SU-DHL-6 (cell line): Measurements from ENCODE around the gene PLEKHA6.

Experiments used
- H2AFZ ChIP-seq: fragments of 200-600 bp; sonication (generic); 2 replicates; pipeline ENCODE4 v1.6.1; 2014; ENCODE audit warnings: low read depth, mild to moderate bottlenecking, moderate library complexity, mixed read lengths, antibody characterized with exemption, low read length; ENCODE audit not compliant: severe bottlenecking
- H3F3A ChIP-seq: fragments of 200-600 bp; shearing (Covaris generic); 2 replicates; pipeline ENCODE4 v1.6.0; 2016; ENCODE audit warnings: antibody characterized with exemption, mild to moderate bottlenecking; ENCODE audit not compliant: insufficient read depth
- H3K27ac ChIP-seq: fragments of 200-600 bp; sonication (generic); 2 replicates; pipeline ENCODE4 v1.5.1; 2016; ENCODE audit warnings: low read depth, mild to moderate bottlenecking, low read length, moderate library complexity, mixed read lengths
- H3K27me3 ChIP-seq: fragments of 200-600 bp; sonication (generic), shearing (Covaris generic); 2 replicates; pipeline ENCODE4 v1.6.0; 2014; ENCODE audit warnings: mild to moderate bottlenecking, low read length
- H3K36me3 ChIP-seq: fragments of 200-600 bp; sonication (generic); 2 replicates; pipeline ENCODE4 v1.6.1; 2014; ENCODE audit warnings: mild to moderate bottlenecking, low read length, mixed read lengths
- H3K4me2 ChIP-seq: fragments of 300-600, 200-600 bp; shearing (Covaris generic), sonication (generic); 2 replicates; pipeline ENCODE4 v1.6.0; 2014; ENCODE audit warnings: low read length, low read depth, mild to moderate bottlenecking; ENCODE audit not compliant: poor library complexity, severe bottlenecking
- H3K4me3 ChIP-seq: fragments of 200-600 bp; sonication (generic); 2 replicates; pipeline ENCODE4 v1.5.1; 2014; ENCODE audit warnings: antibody characterized with exemption, low read length, mild to moderate bottlenecking, mixed read lengths; ENCODE audit not compliant: insufficient read depth, poor library complexity, severe bottlenecking
- H3K79me2 ChIP-seq: fragments of 200-600 bp; sonication (generic); 2 replicates; pipeline ENCODE4 v1.6.1; 2014; ENCODE audit warnings: mild to moderate bottlenecking, low read length, moderate library complexity; ENCODE audit not compliant: insufficient read depth
- H3K9ac ChIP-seq: fragments of 200-600 bp; sonication (generic); 2 replicates; pipeline ENCODE4 v1.7.0; 2014; ENCODE audit warnings: mild to moderate bottlenecking, low read length
- H3K9me2 ChIP-seq: fragments of 200-600 bp; sonication (generic); replicated peaks from 2 replicates; pipeline ENCODE4 v1.6.1; 2014; ENCODE audit warnings: low read length; ENCODE audit not compliant: insufficient read depth
- H3K9me3 ChIP-seq: fragments of 200-600 bp; sonication (generic); 2 replicates; pipeline ENCODE4 v1.6.1; 2014; ENCODE audit warnings: low read length, mixed read lengths; ENCODE audit not compliant: insufficient read depth
- H4K20me1 ChIP-seq: fragments of 200-600 bp; sonication (generic); 2 replicates; pipeline ENCODE4 v1.6.1; 2014; ENCODE audit warnings: low read depth, mild to moderate bottlenecking, antibody characterized with exemption, low read length, moderate library complexity, mixed read lengths
- EZH2phosphoT487 ChIP-seq: fragments of 200-600 bp; sonication (generic), shearing (Covaris generic); conservative IDR thresholded peaks from 2 replicates; pipeline ENCODE4 v1.6.1; 2018; ENCODE audit warnings: mild to moderate bottlenecking, antibody characterized with exemption, low read length, moderate library complexity, mixed read lengths
- TF ChIP-seq, protein P1 (sequence below): fragments of 200-600 bp; sonication (generic); IDR thresholded peaks from one replicate; pipeline ENCODE4 v1.5.1; 2017; ENCODE audit warnings: antibody characterized with exemption, mild to moderate bottlenecking, low read length, moderate library complexity; ENCODE audit not compliant: insufficient read depth, poor library complexity, severe bottlenecking

PLEKHA6 gene

DNA sequence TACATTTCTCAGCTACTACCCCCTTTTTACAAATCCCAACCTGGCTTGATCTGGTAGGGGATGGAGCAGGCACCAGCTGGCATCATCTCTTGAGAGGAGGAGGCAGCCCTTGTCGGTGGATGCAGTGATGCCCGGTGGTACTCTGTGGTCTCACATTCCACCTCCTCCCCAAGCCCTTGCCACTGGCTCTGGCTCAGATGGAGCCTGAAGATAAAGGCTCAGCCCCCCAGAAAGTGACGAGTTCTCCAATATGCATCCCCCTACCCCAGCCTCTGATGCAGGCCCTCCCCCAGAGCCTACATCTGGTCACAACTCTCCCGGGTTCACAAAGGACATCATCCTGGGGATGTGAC, 142.1 kb downstream of the PLEKHA6 start:
- no peaks in the 10 kb centered on the region for H4K20me1 ChIP-seq
- no peak for TF ChIP-seq EZH2phosphoT487
- TF ChIP-seq, protein P1, sequence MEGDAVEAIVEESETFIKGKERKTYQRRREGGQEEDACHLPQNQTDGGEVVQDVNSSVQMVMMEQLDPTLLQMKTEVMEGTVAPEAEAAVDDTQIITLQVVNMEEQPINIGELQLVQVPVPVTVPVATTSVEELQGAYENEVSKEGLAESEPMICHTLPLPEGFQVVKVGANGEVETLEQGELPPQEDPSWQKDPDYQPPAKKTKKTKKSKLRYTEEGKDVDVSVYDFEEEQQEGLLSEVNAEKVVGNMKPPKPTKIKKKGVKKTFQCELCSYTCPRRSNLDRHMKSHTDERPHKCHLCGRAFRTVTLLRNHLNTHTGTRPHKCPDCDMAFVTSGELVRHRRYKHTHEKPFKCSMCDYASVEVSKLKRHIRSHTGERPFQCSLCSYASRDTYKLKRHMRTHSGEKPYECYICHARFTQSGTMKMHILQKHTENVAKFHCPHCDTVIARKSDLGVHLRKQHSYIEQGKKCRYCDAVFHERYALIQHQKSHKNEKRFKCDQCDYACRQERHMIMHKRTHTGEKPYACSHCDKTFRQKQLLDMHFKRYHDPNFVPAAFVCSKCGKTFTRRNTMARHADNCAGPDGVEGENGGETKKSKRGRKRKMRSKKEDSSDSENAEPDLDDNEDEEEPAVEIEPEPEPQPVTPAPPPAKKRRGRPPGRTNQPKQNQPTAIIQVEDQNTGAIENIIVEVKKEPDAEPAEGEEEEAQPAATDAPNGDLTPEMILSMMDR: no peak
- H3F3A ChIP-seq: no peaks in the 10 kb centered on the region
- H3K27ac ChIP-seq: no peak overlapping the region
- no peaks in the 10 kb centered on the region for H3K79me2 ChIP-seq
- no peaks in the 10 kb centered on the region for H3K36me3 ChIP-seq
- H3K4me3 ChIP-seq: no peak overlapping the region
- no peaks in the 10 kb centered on the region for H3K27me3 ChIP-seq
- no peak overlapping the region for H3K4me2 ChIP-seq
- H2AFZ ChIP-seq: no peak overlapping the region
- H3K9me2 ChIP-seq: no peaks in the 10 kb centered on the region
- H3K9me3 ChIP-seq: no peaks in the 10 kb centered on the region
- H3K9ac ChIP-seq: no peak overlapping the region

DNA sequence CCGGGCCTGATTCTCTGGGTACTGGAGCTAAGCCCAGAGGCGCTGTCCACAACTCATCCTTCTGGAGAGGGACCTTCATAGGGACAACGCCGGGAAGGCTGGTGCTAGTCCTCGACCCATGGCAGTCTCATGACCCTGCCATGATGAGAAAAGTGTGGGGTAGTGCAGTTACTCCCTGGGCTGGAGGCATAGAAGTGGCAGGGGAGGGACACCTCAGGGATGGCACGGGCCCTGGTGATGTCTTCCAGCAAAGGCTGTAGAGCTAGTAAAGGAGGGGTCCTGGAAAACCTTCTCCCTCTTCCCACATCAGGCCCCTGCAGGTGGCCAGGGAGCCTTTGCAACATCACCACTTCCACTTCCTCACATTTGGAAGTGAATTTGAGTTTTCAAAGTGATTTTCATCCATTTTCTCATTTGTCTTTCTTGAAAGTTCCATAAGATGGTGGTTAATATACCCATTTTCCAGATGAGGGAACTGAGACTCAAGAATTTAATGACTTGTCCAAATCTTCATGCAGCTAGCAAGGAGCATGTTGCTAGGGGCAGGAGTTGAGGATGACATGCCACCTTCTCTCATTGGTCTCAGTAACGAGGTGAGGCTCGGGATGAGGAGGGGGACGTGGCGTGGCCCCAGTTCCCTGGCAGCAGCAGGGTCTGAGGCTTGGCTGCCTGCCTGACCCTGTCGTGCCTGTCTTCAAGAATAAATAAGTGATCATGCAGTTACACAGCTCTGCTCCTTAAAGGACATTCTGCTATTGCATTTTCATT, 142.7 kb downstream of the PLEKHA6 start:
- Histone ChIP-seq H3K4me2 (no peak overlapping the region), H4K20me1 (no peaks in the 10 kb centered on the region), H3K27ac (no peak overlapping the region), H3K9ac (no peak overlapping the region), H3K27me3 (no peaks in the 10 kb centered on the region), H3F3A (no peaks in the 10 kb centered on the region), H3K9me3 (no peaks in the 10 kb centered on the region), H3K36me3 (no peaks in the 10 kb centered on the region), H3K9me2 (no peaks in the 10 kb centered on the region), H2AFZ (no peak overlapping the region), H3K4me3 (no peak overlapping the region), H3K79me2 (no peaks in the 10 kb centered on the region)
- TF ChIP-seq, protein P1: no peak
- TF ChIP-seq EZH2phosphoT487: no peak

DNA sequence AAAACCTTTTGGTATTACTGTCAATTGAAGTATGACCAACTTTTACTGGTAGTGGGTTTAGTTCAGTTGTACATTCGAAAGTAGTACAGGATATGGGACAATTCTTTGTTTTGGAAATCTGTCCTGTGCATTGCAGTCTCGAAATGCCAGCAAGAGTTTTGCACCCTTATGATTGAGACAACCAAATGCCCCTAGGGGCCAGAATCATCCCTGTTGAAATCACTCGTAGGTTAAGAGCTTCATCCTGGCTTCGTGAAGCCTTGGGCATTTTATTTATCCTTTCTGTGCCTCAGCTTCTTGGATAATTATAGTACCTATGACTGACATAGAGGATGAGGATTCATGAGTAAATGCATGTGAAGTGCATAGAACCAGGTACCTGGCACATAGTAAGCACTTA, 143.5 kb downstream of the PLEKHA6 start:
- no peak overlapping the region for H2AFZ ChIP-seq
- no peaks in the 10 kb centered on the region for H3K27me3 ChIP-seq
- H3K27ac ChIP-seq: no peak overlapping the region
- H3K4me2 ChIP-seq: no peak overlapping the region
- H3K9me2 ChIP-seq: no peaks in the 10 kb centered on the region
- H3K79me2 ChIP-seq: no peaks in the 10 kb centered on the region
- H3K9ac ChIP-seq: no peak overlapping the region
- no peak for TF ChIP-seq EZH2phosphoT487
- TF ChIP-seq, protein P1: no peak
- H3K4me3 ChIP-seq: no peak overlapping the region
- H3K9me3 ChIP-seq: no peaks in the 10 kb centered on the region
- no peaks in the 10 kb centered on the region for H4K20me1 ChIP-seq
- no peaks in the 10 kb centered on the region for H3F3A ChIP-seq
- no peaks in the 10 kb centered on the region for H3K36me3 ChIP-seq
